Measurements from ENCODE around the gene LCN2.

The LCN2 gene

DNA sequence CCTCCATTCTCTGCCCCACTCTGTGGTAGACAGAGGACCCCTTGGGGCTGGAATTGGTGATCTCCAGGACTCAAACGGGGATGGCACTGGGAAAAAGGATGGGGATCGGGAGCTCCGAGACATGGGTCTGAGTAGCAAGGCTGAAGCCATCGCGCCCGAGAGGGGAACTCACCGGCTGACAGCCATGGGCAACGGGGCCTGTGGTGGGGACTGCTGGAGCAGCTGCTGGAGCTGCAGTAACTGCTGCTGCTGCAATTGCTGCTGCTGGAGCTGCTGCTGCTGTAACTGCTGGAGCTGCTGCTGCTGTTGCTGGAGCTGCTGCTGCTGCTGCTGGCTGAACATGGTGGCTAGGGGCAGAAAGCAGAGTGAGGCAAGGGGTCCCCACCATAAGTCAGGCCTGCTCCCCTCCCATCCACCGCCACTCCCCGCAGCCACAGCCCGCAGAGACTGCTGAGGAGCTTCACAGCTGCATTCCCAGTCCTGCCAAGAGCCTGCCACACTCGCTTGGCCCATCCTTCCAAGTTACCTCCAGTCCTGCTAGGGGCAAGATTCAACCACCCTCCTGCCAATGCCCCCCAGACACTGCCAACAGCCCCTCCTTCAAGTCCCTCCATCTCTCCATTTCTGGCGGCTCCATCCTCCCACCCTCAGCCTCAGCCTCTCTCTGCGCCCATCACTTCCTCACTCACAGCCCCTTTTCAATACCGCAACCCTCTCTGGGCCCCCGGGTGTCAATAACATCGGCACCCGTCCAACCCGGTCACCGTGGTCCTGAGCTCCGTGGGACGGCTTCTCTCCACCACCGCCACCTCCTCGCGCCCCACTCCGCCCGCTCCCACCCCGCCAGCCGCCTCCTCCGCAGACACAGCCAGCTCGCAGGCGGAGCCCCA lies 41.5 kb downstream of the LCN2 start:
- in situ Hi-C loops (cut with MboI; ENCODE audit: low sequenced_read_pairs), result no loop called here

DNA sequence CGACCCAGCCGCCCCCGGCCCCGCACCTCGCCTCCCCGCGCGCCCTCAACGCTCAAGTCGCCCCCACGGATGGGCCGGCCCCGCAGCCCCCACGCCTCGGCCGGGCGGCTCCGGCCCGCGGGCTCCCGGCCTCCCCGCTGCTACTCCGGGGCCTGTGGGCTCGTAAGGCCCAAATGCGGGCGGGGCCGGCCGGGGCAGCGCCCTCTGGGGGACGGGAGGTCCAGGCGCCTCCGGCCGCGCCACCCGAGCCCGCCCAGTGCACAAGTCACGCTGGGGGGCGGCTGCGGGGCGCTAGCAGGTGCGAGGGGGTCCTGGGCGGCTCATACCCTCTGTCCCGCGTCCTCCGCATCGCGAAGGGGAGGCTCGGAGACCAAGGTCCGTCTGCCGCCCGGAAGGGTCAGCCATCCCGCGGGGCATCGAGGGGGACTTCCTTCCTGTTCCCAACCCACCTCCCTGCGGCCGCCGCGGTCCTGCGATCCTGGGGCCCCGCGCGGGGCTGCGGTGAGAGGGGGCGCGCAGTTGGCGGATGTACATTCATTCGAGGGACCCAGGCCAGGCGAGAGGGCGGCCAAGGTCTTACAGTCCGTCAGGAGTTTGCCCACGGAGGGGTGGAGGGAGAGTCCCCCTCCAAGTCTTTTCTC lies 42.3 kb downstream of the LCN2 start, which contains the start of gene CIZ1:
CIZ1 (minus strand) TSS at position 167 of the 641 bp plus-strand sequence. CDS start 715 bp downstream, outside the sequence.
- in situ Hi-C loops (cut with MboI; ENCODE audit: low sequenced_read_pairs), result no loop called here

DNA sequence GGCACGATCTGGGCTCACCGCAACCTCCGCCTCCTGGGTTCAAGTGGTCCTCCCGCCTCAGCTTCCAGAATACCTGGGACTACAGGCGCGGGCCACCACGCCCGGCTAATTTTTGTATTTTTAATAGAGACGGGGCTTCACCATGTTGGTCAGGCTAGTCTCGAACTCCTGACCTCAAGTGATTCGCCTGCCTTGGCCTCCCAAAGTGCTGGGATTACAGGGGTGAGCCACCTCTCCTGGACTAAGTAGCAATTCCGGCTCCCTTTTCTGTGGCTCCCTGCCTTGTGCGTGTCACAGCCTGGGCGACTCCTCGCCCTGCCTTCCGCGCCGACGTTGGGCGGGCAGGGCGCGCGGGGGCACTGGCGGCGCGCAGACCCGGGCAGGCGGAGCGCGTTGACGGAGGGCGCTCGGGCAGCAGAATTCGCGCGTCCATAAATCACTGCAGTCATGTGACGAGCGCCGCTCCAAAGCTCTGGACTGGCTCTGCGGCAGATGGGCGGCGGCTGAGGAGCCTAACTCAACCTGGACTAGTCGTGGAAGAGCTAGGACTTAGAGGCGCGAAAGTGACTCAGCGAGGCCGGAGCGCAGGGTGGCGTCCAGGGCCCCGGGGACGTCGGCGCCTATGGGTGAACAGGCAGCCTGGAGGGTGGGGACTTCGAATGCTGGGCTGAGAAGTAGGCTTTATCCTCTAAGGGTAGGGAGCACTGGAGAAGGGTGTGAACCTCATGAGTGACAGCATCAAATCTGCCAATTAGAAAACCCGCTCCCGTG lies 43.5 kb downstream of the LCN2 start:
- in situ Hi-C loops (cut with MboI; ENCODE audit: low sequenced_read_pairs), result no loop called here

DNA sequence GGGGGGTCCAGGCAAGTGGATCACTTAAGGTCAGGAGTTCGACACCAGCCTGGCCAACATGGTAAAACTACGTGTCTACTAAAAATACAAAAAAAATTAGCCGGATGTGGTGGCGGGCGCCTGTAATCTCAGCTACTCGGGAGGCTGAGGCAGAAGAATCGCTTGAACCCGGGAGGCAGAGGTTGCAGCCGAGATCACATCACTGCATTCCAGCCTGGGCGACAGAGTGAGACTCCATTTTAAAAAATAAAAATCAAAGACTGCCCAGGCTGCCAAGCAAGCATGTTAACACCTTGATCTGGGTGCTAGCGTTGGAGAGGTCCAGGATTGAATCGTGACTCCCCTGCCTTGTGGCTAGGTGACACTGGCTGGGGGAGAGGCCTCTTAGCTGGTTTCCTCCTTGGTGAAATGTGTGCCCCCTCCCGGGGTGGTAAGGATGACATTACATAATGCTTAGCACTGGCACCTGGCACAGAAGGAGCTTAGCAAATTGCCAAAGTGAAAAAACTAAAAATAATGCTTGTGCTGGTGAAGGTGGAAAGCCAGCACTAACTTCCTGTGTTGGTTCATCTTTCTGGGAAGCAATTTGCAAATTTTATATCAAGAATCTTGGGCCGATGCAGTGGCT lies 44.3 kb downstream of the LCN2 start:
- in situ Hi-C loops (cut with MboI; ENCODE audit: low sequenced_read_pairs), result no loop called here

DNA sequence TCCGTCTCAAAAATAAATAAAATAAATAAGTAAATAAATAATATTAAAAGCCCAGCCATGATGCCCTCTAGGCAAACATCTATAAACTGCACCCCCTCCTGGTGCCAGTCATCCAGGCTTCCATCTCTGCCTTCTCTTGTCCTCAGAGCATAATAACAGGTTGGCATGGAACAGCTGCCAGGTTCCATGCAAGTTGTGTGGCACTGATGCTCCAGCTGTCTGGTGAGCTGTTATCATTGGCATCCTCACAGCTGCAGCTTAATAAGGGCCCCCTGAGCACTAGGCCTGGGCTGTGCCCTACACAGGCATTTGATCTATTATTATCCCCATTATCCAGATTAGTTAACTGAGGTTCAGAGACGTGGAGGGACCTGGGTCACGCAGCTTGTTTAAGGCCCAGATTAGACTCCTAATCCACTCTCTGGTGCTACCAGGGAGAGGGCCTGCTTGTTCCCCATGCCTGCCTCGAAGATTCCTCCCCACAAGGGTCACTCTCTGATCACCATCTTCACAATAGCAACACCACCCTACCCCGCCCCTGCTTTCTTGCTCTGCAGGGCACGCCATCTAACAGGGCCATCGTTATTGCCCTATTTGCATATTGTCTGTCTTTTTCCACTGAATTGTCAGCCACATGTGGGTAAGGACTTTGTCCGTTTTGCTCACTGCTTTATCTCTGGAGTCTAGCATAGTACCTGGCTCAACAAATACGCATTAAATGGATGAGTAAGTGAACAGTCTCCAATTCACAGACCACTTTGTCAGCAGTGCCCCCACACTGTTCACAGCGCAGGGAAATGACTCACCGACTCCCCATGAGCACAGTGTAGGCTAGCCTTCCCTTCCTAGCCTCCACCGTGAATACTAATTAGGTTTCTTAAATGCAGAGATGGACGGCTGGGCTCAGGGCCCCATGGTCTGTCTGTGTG lies 52.5 kb downstream of the LCN2 start:
- in situ Hi-C loops (cut with MboI; ENCODE audit: low sequenced_read_pairs), result no loop called here

DNA sequence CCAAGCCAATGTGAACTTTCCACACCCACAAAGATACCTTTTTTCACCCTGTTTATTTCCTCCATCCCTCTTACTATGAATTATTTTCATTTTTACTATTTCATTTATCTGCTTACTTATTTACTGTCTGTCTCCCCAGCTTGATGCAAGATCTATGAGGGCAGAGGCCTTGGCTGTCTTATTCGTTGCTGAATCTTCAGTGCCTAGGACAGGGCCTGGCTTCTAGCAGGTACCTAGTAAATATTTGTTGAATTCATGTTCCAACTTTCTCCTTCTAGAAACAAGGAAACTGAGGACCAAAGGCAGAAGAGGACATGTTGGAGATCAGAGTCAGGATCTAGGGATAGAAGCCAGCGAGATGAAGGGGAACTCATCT lies 53.4 kb downstream of the LCN2 start:
- in situ Hi-C loops (cut with MboI; ENCODE audit: low sequenced_read_pairs), result no loop called here

Measured in hTERT RPE-1 (cell line).